Measurements from ENCODE around the gene SPO11. TPM values are rescaled to one million over a fixed set of nuclear protein-coding genes. Genes with fewer than 3 reads are reported as not detected.
A peak's percentile ranks its signal among the peaks of the same experiment; 100 is the strongest.

Gene SPO11
- total and polyA plus RNA-seq, 9 of the 15 experiments (the other 6 are each of a cell fraction or from before 2014, with no cell fraction given) = not detected

- WGBS (ENCODE audit: insufficient coverage, low coverage, missing lambda C conversion rate) = 87% methylated on average over 20 of the region's 25 CpGs
- peaks cover 9% of the 10 kb centered on the region; the same call in 1 of the 2 replicates for H4K20me1 ChIP-seq (replicated peaks; ENCODE audit: control insufficient read depth, insufficient read depth, low read length)
- H3K79me2 ChIP-seq (ENCODE audit: control insufficient read depth, insufficient read depth, low read length) = no peaks in the 10 kb centered on the region; the same call in 2 of the 3 replicates
- no peak overlapping the region for H3K27ac ChIP-seq (ENCODE audit: extremely low read depth, low read depth, low read length)
- no TSS peak for BruUV-seq (replicated peaks)
- ChIA-PET POLR2A (interaction anchor here (0.6 to 2.8 kb wide), 3 partner anchors 9 to 11 kb away, joined by 3 to 16 read pairs (median 7); no protein-coding TSS in a partner anchor), CTCF (ENCODE audit: low intra/inter-chr PET ratio) (no interaction called here)
- peak overlapping the region in 1 of 2 experiments; percentile 39; a peak in 1 of 4 replicates for H3K9ac ChIP-seq (ENCODE audit: insufficient read depth in 1 of 2, low read depth in 2 of 2, low read length in 2 of 2)
- no peaks in the 10 kb centered on the region for H3K9me3 ChIP-seq (replicated peaks; ENCODE audit: control insufficient read depth, insufficient read depth, low read depth, low read length)
- no peaks in the 10 kb centered on the region for H3K27me3 ChIP-seq (ENCODE audit: control insufficient read depth in 2 of 2, insufficient read depth in 2 of 2, low read length in 2 of 2)
- in situ Hi-C loops (cut with MboI) (no loop called here), intact Hi-C loops (cut with micrococcal nuclease) (no loop called here)
- no peak for TF ChIP-seq NFXL1 (CRISPR knock-in tag; IDR thresholded peaks at IDR 0.05)
- 0 out of 2 replicates have a peak, but pooled peaks have one; percentile 5 for TF ChIP-seq SPI1 (IDR thresholded peaks at IDR 0.05; ENCODE audit: borderline replicate concordance, low read depth, low read length)
- no peak for TF ChIP-seq BHLHE40 (IDR thresholded peaks at IDR 0.05; ENCODE audit: low read length)
- no peak for TF ChIP-seq NFE2L1 (tag; IDR thresholded peaks at IDR 0.05; ENCODE audit: borderline replicate concordance, low read depth)
- TF ChIP-seq POLR2G (IDR thresholded peaks at IDR 0.05; ENCODE audit: low read depth, low read length) = peak; percentile 64
- no peaks in the 10 kb centered on the region for H3K9me1 ChIP-seq (ENCODE audit: control insufficient read depth, insufficient read depth, low read length)
- no peak overlapping the region for H3K4me3 ChIP-seq
- H3K4me1 ChIP-seq (replicated peaks in 1 of 2; ENCODE audit: control insufficient read depth in 2 of 2, insufficient read depth in 2 of 2, low read length in 2 of 2) = peaks cover 0 to 3% of the 10 kb centered on the region in 2 experiments; a peak in 1 of 5 replicates
- ATAC-seq (no peak; the same call in 2 of the 3 replicates), DNase-seq (ENCODE audit: extremely low read depth in 1 of 4, low spot score in 3 of 4) (no peak), FAIRE-seq (no peak)
- H3K36me3 ChIP-seq (ENCODE audit: control insufficient read depth, insufficient read depth, low read length) = peaks cover 100% of the 10 kb centered on the region
- no peak overlapping the region for H2AFZ ChIP-seq (ENCODE audit: low read depth, low read length)
- H3K4me2 ChIP-seq (ENCODE audit: insufficient read depth, low read length) = no peak overlapping the region
Measured at GRCh38 chr20:57372581-57373350, 43.2 kb downstream of the SPO11 start.
